HG02885 (cell line): ENCODE results near the gene NEAT1.

Source experiments
- ATAC-seq: cut with Tn5 transposase; IDR thresholded peaks from one replicate; pipeline ENCODE4 v1.9.1; 2021; ENCODE audit warnings: mild to moderate bottlenecking; ENCODE audit not compliant: unreplicated experiment, poor library complexity

Gene NEAT1

DNA sequence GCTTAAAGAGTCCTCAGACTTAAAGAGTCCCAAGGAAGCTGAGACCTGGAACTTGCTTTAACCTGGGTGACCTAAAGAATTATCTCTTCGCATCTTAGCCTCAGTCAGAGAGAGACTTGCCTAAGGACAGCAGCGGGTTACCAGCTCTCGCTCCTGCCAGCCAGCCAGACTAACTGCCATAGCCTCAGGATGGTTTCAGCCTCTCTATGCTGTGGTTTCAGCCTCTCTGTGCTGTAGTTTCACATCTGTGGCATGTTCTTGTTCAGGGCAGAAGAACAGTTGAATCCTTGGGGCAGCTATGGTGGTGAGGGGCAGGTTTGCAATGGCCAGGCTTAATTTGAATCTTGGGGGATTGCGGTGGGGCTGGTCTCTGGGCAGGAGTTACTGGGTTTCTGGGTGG lies 33.9 kb upstream of the NEAT1 start:
- ATAC-seq, result no peak

DNA sequence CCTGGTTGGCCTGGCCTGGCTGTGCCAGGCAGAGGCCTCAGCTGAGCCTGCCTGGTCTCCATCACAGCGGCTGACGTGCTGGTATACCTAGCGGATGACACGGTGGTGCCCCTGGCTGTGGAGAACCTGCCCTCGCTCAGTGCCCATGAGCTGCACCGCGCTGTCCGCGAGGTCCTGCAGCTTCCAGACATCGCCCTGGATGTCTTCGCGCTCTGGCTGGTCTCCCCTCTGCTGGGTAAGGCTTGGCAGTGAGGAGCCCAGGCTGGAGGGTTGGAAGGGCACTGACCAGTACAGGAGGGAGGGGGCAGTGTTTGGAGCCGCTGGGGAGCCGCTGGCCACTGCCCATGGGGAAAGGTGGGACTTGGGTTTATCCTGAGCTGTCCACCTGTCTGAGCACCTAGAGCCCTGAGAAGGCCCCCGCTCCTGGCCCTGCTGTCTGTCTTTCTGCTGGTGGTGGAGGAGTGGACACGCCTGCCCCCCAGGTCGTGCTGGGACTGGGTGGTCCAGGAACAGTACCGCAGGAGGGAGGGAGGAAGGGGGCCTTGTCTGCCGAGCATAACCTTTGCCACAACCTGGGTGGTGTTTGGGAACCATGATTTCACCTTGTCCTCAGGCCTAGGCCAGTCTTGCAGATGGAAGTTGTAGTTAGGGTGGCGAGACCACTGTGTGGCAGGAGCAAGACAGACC lies 33.2 kb upstream of the NEAT1 start:
- ATAC-seq, result no peak

DNA sequence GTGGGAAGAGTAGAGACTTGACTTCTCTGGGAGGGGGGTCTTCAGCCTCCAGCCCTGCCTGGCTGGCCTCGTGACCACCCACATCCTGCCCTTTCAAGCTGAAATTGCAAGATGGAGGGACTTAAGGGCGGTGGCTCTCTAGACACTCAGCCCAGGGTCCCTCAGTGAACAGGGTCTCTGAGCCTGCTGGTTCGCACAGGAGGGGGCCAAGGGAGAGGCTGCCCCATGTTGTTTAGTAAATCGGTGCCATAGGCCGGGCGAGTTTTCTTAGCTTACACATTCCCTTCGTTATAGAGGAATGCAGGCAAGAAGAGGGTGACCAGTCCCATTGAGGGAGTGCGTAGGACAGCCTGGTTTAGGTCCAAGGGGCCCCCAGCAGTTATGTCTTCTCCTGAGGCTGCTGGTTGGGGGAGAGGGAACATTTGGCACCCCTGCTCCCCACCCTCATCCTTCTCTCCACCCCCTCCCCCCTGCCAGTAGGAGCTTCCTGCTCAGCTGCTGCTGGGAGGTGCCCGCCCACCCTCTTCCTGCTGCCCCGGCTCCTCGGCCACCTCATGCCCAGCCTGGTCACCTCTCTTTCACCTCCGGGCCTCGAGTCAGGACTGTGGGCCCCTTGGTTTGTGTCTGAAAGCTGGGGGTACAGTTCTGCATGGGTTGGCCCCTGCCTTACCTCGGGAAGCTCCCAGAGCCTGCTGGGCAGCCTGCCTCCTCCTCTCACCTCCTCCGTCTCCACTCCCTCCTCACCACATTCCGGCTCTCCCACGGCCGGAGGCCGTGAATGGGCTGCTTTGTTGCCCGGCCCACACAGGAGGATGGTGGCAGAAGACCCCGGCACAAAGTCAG lies 32.3 kb upstream of the NEAT1 start:
- ATAC-seq, result no peak

DNA sequence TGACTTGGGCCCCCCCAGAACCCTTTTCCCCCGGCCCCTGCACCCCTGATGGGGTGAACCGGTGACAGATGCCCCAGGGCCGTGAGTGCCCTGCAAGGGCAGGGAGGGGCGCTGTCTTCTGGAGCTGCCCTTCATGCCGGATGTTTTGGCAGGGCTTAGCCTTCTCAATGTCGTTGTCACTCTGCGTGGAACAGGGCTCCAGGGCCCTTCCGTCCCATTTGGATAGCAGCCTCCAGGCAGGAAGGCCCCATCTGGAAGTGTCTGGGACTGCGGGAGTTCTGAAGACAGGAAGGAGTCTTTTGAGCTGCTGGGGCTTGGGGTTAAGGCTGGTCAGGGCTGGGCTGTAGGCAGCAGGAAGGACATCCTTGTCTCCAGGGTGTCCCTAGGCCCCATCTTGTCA lies 31.6 kb upstream of the NEAT1 start:
- ATAC-seq, result no peak

DNA sequence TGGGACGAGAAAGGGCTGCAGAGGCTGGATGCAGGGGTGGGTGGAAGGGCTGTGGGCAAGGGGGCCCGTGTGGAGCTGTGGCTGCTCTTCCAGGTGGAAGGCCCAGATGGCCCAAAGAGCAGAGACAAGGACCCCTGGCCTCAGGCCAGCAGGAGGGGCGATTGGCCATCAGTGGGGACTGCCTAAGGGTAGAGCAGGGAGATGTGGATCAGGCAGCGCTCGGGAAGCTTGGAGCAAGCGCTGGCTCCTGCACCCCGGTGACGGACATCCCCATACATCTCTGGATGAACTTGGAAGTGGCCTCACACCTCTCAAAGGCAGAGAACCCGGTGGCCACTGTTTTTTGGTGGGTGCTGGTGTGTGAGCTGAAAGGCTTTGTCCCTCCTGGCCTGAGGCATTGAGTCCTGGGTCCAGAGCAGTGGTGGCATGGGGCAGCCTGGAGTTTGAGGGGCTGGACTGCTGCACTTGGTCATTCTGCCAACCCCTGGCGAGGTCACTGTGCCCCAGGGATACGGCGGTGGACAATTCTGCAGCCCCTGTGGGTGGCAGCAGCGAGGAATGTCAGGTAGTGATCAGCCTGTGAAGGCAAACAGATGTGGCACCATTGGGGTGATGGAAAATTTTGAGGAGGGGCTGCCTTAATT lies 30.3 kb upstream of the NEAT1 start:
- ATAC-seq, result no peak

DNA sequence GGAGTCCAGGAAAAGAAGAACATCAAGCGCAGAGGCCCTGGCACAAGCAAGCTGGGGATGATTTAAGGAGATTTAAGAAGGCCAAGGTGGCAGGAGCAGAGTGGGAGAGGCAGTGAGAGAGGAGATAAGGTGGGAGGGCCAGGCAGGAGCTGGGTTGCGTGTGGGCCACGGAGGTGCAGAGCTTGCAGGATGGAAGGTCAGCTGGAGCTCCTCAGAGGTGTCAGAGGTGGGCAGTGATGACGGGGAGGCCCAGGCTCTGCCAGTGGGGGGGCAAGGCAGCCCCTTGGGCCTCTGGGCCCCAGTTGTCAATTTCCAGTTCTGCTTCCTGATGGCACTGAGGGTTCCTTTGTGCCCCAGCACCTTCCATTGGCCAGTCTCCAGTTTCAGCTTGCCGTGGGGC lies 29.7 kb upstream of the NEAT1 start:
- no peak for ATAC-seq

DNA sequence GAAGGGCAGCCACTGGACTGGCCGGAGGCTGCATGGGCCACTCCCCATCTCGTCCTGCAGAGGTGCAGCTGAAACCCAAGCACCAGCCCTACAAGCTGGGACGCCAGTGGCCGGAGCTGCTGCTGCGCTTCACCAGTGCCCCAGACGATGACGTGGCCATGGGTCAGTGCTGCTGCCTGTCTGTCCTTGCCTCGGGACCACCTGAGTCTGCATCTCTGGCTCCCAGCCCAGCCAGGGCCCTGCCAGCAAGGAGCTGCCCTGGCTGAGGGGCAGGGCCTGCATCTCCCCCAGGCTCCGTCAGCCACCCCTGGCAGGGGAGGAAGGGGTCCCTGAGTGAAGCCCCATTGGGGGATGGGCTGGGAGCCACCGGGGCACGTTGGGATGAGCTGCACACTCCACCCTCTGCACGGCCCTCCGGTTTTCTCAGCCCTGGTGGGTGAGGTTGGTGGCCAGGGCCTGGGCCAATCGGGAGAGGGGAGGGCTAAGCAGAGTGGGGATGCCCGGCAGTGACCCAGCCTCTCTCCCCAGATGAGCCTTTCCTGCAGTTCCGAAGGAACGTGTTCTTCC lies 29.0 kb upstream of the NEAT1 start:
- no peak for ATAC-seq

DNA sequence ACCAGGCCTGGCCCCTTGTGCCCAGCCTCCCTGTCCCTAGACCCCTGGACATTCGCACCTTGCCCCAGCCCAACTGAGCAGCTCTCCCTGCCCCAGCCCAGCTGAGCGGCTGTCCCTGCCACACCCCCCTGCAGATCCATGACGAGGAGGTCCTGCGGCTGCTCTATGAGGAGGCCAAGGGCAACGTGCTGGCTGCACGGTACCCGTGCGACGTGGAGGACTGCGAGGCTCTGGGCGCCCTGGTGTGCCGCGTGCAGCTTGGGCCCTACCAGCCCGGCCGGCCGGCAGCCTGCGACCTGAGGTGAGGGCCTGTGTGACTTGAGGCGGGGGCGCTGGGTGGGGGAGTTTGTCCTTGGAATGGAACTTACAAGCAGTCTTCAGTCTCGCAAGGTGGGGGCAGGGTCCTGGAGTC lies 28.5 kb upstream of the NEAT1 start:
- ATAC-seq, result no peak

DNA sequence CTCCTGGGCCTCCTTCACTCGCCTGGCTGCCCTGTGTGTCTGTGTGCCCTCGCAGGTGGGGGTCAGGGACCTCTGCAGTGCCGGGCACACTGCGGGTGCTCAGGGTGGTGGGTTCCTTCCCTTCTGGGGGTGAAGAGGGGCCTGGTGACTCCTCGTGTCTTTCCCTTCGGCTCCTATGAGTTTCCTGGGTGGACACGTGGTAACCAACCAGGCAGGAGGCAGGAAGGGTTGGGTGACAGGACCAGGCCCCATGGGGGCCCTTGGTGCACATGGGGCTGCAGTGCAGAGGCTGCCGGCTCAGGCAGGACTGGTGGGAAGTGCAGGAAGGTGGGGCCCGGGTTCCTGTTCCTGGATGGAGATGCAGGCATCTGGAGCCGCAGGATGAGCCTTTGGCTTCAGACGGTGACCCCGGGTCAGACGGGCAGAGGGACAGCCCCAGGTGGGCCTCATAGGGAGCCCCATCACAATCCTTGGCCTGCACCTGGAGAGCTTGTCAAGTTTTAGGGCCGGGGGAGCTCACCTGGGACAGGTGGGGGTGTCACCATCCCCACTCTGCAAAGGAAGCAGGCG lies 26.6 kb upstream of the NEAT1 start:
- ATAC-seq, result no peak

DNA sequence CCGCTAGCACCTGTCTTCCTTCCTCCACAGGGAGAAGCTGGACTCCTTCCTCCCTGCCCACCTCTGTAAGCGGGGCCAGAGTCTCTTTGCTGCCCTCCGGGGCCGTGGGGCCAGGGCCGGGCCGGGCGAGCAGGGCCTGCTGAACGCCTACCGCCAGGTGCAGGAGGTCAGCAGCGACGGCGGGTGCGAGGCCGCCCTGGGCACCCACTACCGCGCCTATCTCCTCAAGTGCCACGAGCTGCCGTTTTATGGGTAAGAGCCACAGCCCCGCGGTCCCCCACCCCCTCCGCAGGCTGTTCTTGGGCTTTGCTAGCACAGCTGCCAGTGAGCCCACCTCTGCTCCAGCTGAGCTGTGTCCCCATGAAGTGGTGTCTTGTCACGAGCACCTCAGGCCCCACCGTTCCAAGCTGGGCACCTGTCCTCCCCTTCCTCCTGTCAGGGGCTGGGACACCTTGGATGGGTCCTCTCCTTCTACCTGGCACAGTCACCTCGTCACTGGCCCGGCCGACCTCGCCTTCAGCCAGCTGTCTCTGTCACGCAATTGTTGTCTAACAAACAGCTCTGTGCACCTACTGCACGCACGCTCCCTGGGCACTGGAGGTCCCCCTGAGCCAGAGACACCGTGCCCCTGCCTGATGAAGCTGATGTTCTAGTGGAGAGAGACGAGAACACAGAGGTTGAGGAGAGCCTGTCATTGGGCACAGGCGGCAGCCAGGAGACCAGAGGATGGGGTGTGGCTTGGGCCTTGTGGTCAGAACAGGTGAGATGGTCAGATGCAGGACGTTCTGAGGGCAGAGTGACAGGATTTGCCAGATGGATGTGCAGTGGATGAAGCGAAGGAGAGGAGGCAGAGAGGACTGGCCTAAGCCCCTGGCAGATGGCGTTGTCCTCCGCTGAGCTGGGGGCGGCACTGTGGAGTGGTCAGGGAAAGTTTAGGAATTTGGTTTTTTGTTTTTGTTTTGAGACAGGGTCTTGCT lies 25.5 kb upstream of the NEAT1 start:
- no peak for ATAC-seq

DNA sequence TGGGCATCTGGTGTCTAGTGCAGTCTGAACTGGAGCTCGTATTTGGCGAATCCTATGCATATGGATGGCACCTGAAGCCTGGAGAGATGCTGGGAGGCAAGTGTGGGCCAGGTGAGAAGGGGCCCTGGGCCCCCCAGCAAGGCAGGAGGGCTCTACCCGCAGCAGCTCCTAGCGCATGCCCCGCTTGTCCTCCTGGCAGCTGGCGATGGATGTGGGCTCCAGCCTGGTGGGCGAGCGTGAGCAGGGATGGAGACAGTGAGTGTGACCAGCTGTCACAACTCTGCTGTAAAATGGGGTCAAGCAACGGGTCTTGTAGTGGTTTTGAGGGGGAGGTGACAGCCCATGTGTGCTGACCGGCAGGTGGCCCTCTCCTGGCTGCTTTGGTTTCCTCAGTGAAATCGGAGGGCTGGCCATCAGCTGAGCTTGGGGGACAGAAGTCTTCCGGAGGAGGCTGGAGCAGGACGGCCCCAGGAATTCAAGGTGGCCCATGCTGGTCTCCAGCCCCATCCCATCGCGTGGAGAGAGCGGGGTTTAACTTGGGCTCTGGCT lies 24.2 kb upstream of the NEAT1 start:
- ATAC-seq, result no peak

DNA sequence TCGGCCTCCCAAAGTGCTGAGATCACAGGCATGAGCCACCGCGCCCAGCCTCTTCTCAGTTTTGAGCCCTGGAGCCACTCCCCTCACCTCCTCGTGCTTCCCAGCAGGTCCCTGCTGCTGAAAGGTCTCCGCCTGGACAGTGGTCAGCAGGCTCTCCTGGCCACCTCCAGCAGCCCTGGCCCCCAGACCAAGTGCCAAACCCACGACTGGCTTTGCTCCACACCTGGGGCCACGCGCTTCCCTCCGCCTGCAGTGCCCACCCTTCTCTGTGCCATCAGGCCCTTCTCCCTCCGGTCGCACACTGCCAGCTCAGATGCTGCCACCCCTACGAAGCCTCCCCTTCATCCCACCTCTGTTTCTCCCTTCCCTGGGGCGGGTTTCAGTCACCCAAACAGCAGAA lies 23.3 kb upstream of the NEAT1 start:
- ATAC-seq, result no peak

DNA sequence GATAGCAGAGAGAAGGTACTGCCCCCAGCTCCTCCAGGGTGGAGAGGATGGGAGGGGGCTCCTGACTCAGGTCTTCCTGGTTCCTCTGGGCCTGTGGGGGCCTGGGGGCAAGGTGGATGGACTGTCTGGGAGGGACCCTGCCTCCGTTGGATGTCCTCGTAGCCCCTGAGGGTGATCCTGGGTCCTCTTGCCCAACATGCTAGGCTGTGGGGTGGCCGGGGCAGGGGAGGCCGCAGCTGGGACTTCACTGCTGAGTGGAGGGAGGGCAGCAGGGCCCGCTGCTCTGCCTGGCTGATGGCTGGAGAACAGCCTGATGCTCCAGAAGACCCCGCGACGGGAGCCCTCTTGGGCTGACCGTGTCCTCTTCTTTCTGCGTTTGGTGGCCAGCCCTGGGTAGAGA lies 22.8 kb upstream of the NEAT1 start:
- no peak for ATAC-seq

DNA sequence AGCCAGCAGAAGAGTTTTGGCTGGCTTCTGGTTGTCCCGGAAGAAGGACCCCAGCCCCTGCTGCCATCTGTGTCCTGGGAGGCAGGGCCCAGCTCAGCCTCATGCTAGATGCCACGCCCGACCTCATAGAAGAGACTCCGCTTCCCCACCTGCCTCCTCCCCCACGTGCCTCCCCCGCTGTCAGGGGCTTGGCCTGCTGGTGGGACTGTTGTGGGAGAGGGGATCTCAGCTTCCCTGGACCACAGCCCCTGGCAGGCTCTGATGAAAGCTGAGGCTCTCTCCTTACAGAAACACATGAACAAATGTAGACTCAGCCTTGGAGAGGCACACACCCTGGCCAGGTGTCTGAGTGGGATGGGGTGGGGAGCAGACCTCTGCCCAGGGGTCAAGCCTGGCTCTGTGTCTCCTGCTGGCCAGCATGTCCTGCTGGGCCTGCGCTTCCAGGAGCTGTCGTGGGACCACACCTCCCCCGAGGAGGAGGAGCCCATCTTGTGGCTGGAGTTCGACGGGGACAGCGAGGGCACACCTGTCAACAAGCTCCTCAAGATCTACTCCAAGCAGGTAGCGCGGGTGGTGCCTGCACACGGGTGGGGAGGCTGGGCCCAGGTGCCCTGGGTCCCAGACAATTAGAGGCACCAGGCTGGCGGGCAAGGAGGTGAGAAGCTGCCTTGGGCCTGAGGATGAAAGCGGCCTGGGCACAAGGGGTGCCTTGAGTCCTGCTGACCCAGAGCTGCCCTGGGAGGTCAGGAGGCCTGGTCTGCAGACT lies 22.1 kb upstream of the NEAT1 start:
- ATAC-seq, result no peak

DNA sequence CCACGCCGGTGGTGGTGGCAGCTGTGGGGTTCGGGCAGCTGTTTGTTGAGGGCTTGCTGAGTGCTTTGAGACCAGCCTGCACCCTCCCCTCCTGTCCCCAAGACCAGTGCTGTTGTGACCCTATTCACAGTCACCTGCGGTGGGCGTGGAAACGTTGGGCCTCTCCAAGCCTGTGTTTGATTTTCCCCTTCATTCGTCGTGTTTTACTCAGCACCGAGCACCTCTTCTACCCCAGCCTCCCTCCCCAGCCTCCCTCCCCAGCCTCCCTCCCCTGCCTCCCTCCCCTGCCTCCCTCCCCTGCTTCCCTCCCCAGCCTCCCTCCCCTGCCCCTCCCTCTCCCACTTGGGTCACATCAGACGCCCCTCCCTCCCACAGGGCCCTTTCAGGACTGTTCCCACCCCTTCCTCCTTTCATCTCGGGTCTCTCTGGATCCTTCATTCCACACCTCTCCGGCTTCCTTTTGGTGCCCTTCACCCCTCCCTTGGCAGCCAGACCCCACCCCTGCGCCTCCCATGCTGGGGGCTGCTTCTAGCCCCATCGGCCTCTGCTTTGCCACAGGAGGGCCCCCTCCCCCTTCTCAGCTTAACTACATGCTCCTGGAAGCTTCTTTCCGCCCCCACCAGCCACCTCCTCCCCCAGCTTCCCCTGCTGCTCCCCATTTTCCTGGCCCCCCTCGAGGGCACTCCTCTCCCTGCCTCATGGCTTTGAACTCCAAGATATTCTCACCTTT lies 21.4 kb upstream of the NEAT1 start:
- no peak for ATAC-seq

DNA sequence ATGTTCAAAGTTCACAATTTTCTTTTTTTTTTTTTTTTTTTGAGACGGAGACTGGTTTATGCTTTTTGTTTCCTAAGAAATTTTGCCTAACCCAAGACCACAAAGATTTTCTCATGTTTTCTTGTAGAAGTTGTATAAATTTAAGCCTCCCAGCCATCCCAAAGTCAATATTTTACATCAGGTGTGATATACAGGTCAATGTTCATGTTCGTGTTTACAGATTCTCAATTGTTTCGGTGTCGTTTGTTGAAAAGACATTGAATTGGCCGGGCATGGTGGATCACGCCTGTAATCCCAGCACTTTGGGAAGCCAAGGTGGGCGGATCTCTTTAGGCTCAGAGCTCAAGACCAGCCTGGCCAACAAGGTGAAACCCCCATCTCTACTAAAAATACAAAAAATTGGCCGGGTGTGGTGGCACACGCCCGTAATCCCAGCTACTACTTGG lies 20.8 kb upstream of the NEAT1 start:
- ATAC-seq, result no peak

DNA sequence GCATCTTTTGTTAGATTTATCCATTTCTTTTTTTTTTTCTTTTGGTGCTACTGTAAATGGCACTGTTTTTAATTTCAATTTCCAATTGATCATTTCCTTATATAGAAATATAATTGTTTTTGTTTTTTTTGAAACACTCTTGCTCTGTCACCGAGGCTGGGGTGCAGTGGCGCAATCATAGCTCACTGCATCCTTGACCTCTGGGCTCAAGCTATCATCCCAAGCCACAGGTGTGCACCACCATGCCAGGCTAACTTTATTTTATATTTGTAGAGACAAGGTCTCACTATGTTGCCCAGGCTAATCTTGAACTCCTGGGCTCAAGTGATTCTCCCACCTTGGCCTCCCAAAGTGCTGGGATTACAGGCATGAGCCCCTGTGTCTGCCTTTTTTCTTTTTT lies 19.8 kb upstream of the NEAT1 start:
- ATAC-seq, result no peak

DNA sequence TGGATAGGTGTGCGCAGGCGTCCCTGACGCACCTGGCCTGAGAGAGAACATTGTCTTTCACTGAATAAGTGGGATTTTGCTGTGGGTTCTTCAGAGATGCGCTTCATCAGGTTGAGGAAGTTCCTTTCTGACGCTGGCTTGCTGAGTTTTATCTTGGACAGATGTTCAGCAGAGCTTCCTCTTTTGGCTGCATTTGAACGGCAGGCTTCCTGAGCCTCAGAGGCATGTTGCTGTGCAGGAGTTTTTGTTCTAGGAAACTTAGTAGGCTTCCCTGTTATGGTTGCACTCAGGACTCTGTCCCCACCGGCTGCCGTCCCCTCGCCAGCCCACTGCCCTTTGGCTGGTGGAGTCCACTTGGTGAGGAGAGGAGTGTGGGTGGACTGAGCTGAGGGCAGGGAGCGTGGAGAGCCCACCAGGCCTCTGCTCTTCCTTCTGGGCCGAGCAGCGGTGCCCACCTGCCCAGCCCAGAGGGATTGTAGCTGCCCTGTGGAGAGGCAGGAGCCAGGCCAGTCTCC lies 18.9 kb upstream of the NEAT1 start:
- no peak for ATAC-seq
